ENCODE measurements around the gene PSMC3IP.

DNA sequence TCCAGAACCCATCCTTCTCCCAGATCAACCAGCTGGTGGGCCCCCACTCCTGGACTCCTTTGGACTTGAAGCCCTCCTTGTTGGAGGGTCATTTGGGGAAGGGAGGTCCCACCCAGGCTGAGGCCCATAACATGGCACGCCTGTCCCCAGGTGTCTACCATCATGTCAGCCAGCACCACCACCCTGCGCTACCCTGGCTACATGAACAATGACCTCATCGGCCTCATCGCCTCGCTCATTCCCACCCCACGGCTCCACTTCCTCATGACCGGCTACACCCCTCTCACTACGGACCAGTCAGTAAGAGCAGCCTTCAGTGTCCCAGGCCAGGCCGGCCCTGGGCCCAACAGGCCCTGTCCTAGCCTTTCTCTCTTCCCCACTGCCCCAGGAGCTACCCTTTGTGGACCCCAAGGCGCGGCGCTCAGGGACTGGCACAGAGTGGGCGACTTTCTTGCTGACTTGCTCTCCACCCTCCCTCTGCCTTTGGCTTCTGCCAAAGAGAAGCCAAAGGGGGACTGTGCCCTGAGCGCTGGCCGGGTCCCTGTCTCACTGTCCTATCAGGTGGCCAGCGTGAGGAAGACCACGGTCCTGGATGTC is 36.3 kb upstream of the PSMC3IP start:
- TF ChIP-seq POLR2AphosphoS5 (IDR thresholded peaks at IDR 0.05), result no peak
- TF ChIP-seq CTCF (IDR thresholded peaks at IDR 0.05), result no peak
